GM23338 (cell line): Measurements from ENCODE around the gene HIP1. TPM values are rescaled to one million over a fixed set of nuclear protein-coding genes. Genes with fewer than 3 reads are reported as not detected.

Experiments
- ATAC-seq: fragments of 200-7000 bp; cut with Tn5 transposase; 3 replicates; pipeline ENCODE4 v1.9.1; 2020
- DNase-seq: peaks from one replicate; pipeline ENCODE4 v3.0.0-alpha.2; 2015; ENCODE audit warnings: low spot score
- H2AFZ ChIP-seq: fragments of 200-600 bp; sonication (generic); 2 replicates; pipeline ENCODE4 v1.8.0; 2016; ENCODE audit warnings: antibody characterized with exemption, mild to moderate bottlenecking, moderate library complexity
- H3F3A ChIP-seq: fragments of 200-600 bp; sonication (generic); replicated peaks from 2 replicates; pipeline ENCODE4 v1.8.0; 2017; ENCODE audit warnings: antibody characterized with exemption, mixed run types, low read depth
- H3K27ac ChIP-seq: fragments of 200-600 bp; sonication (generic); 2 replicates; pipeline ENCODE4 v1.6.1; 2016; ENCODE audit warnings: low read depth
- H3K27me3 ChIP-seq: fragments of 200-600 bp; sonication (generic); 2 replicates; pipeline ENCODE4 v1.8.0; 2016; ENCODE audit warnings: mild to moderate bottlenecking, mixed run types, moderate library complexity; ENCODE audit not compliant: insufficient read depth
- H3K36me3 ChIP-seq: fragments of 200-600 bp; sonication (generic); 2 replicates; pipeline ENCODE4 v1.8.0; 2016; ENCODE audit warnings: mild to moderate bottlenecking; ENCODE audit not compliant: insufficient read depth
- H3K4me1 ChIP-seq: fragments of 200-600 bp; sonication (generic); 2 replicates; pipeline ENCODE4 v1.8.0; 2016; ENCODE audit warnings: mild to moderate bottlenecking, moderate library complexity; ENCODE audit not compliant: insufficient read depth
- H3K4me2 ChIP-seq: fragments of 200-600 bp; sonication (generic); 2 replicates; pipeline ENCODE4 v1.7.1; 2017; ENCODE audit warnings: mixed run types
- H3K4me3 ChIP-seq: fragments of 200-600 bp; sonication (generic); 2 replicates; pipeline ENCODE4 v1.6.1; 2016; ENCODE audit warnings: mixed run types
- H3K79me2 ChIP-seq: fragments of 200-600 bp; sonication (generic); replicated peaks from 2 replicates; pipeline ENCODE4 v1.8.0; 2017; ENCODE audit warnings: mild to moderate bottlenecking; ENCODE audit not compliant: insufficient read depth
- H3K9me2 ChIP-seq: fragments of 200-600 bp; sonication (generic); 2 replicates; pipeline ENCODE4 v1.8.0; 2017; ENCODE audit not compliant: insufficient read depth
- H4K20me1 ChIP-seq: fragments of 200-600 bp; sonication (generic); replicated peaks from 2 replicates; pipeline ENCODE4 v1.8.0; 2017; ENCODE audit warnings: mild to moderate bottlenecking; ENCODE audit not compliant: insufficient read depth
- H3K27ac Mint-ChIP-seq: 2 replicates; pipeline ENCODE4 v1.8.0; 2020; ENCODE audit warnings: inconsistent platforms, mild to moderate bottlenecking, moderate library complexity, mixed read lengths
- H3K27me3 Mint-ChIP-seq: 3 replicates; pipeline ENCODE4 v1.8.0; 2022; ENCODE audit warnings: low read depth, mild to moderate bottlenecking, moderate library complexity, mixed read lengths, inconsistent platforms; ENCODE audit not compliant: insufficient read depth, poor library complexity
- H3K36me3 Mint-ChIP-seq: 3 replicates; pipeline ENCODE4 v1.8.0; 2021; ENCODE audit warnings: low read depth, mild to moderate bottlenecking, inconsistent platforms, moderate library complexity, mixed read lengths
- H3K4me1 Mint-ChIP-seq: 3 replicates; pipeline ENCODE4 v1.8.0; 2020; ENCODE audit warnings: mild to moderate bottlenecking, inconsistent platforms, mixed read lengths
- H3K4me3 Mint-ChIP-seq: 3 replicates; pipeline ENCODE4 v1.8.0; 2021; ENCODE audit warnings: moderate library complexity, mild to moderate bottlenecking, inconsistent platforms, mixed read lengths
- H3K9me3 Mint-ChIP-seq: 3 replicates; pipeline ENCODE4 v1.8.0; 2020; ENCODE audit warnings: moderate library complexity, mild to moderate bottlenecking, inconsistent platforms, mixed read lengths
- CREB1 ChIP-seq: fragments of 250-450 bp; sonication (Bioruptor Pico); IDR thresholded peaks from 2 replicates; pipeline ENCODE4 v1.5.0; 2020; ENCODE audit warnings: low read depth, mild to moderate bottlenecking, moderate library complexity
- EZH2 ChIP-seq: fragments of 200-600 bp; sonication (generic); IDR thresholded peaks from one replicate; pipeline ENCODE4 v1.8.0; 2017; ENCODE audit warnings: antibody characterized with exemption, mild to moderate bottlenecking, low read depth; ENCODE audit not compliant: unreplicated experiment
- EZH2phosphoT487 ChIP-seq: fragments of 200-600 bp; sonication (generic); IDR thresholded peaks from one replicate; pipeline ENCODE4 v1.8.1; 2018; ENCODE audit warnings: antibody characterized with exemption; ENCODE audit not compliant: unreplicated experiment
- JUNB ChIP-seq: IDR thresholded peaks from one replicate; pipeline ENCODE4 v1.6.1; 2016; ENCODE audit warnings: antibody characterized with exemption; ENCODE audit not compliant: unreplicated experiment
- NANOG ChIP-seq: IDR thresholded peaks from 2 replicates; pipeline ENCODE4 v1.6.1; 2016; ENCODE audit warnings: antibody characterized with exemption, borderline replicate concordance
- POLR2AphosphoS5 ChIP-seq: IDR thresholded peaks from 2 replicates; pipeline ENCODE4 v1.6.1; 2016; ENCODE audit warnings: antibody characterized with exemption, low read depth
- STAT1 ChIP-seq: IDR thresholded peaks from one replicate; pipeline ENCODE4 v1.6.1; 2016; ENCODE audit warnings: antibody characterized with exemption; ENCODE audit not compliant: unreplicated experiment
- ZNF114 ChIP-seq: fragments of 250-450 bp; sonication (Bioruptor Pico); IDR thresholded peaks from 2 replicates; pipeline ENCODE4 v1.5.0; 2020; ENCODE audit warnings: mild to moderate bottlenecking, moderate library complexity
- ZNF331 ChIP-seq: fragments of 250-450 bp; sonication (Bioruptor Pico); IDR thresholded peaks from 2 replicates; pipeline ENCODE4 v1.5.0; 2020; ENCODE audit warnings: low read depth, mild to moderate bottlenecking, moderate library complexity
- polyA plus RNA-seq: library from polyadenylated mRNA; unstranded; fragments of >200 nt; fragmentation: Nextera tagmentation; extraction: Ambion mirVana; gene quantifications from 2 replicates; pipeline ENCODE4 v1.2.1, GENCODE V29; 2016
- total RNA-seq: library from RNA; depleted of rRNA; stranded (reverse); fragments of >200 nt; shearing (Covaris generic); gene quantifications from 2 replicates; pipeline ENCODE4 v1.2.3, GENCODE V29; 2014
- TF ChIP-seq, protein P1 (sequence below): IDR thresholded peaks from one replicate; pipeline ENCODE4 v1.6.1; 2018; ENCODE audit warnings: antibody characterized with exemption; ENCODE audit not compliant: unreplicated experiment
- TF ChIP-seq, protein P2 (sequence below): fragments of 250-450 bp; sonication (Bioruptor Pico); IDR thresholded peaks from 2 replicates; pipeline ENCODE4 v1.5.0; 2020; ENCODE audit warnings: mild to moderate bottlenecking, moderate library complexity
- TF ChIP-seq, protein P3 (sequence below): IDR thresholded peaks from 2 replicates; pipeline ENCODE4 v1.6.1; 2016; ENCODE audit warnings: antibody characterized with exemption
- TF ChIP-seq, protein P4 (sequence below), 2 experiments: fragments of 200-600 bp in 1 of 2; sonication (generic) in 1 of 2; conservative IDR thresholded peaks; 2 replicates each; pipeline versions ENCODE4 v1.5.1 to v1.6.1; 2016 to 2017; ENCODE audit warnings: antibody characterized with exemption in 2 of 2, low read depth in 2 of 2, mild to moderate bottlenecking in 2 of 2, moderate library complexity in 1 of 2

The HIP1 gene
- total and polyA plus RNA-seq, 2 experiments from 2014 or later: 24.9 to 80.8 TPM

DNA sequence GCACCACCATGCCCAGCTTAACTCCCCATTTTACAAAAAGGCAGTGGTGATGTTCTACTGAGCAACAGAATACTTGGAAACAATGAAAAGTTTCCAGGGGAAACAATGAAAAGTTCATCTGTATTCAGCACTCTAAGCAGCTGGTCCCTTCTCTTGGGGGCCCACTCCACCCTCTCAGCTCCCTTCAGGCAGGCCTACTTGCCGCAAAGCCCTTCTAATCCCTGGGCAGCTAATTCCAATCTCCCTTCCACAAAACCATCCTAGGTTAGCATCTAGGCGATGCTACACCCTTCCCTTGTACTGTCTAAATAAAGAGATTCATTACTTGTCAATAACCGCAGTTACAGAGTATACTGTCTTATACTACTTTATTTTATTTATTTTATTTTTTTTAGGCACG is 167.5 kb downstream of the HIP1 start:
- Histone ChIP-seq H3F3A (no peaks in the 10 kb centered on the region), H2AFZ (no peak overlapping the region), H3K36me3 (peaks cover 32% of the 10 kb centered on the region), H4K20me1 (no peaks in the 10 kb centered on the region), H3K4me1 (no peaks in the 10 kb centered on the region), H3K79me2 (no peaks in the 10 kb centered on the region), H3K4me2 (no peak overlapping the region), H3K4me3 (no peak overlapping the region), H3K9me2 (no peaks in the 10 kb centered on the region), H3K27ac (no peak overlapping the region), H3K27me3 (no peaks in the 10 kb centered on the region)
- no peak overlapping the region for H3K27ac Mint-ChIP-seq
- H3K4me3 Mint-ChIP-seq: no peak overlapping the region
- no peak for ATAC-seq
- H3K36me3 Mint-ChIP-seq: peaks cover 73% of the 10 kb centered on the region
- DNase-seq: no peak
- TF ChIP-seq EZH2 (no peak), ZNF331 (CRISPR knock-in tag) (no peak), STAT1 (no peak), JUNB (no peak), CREB1 (no peak), NANOG (no peak), POLR2AphosphoS5 (no peak), ZNF114 (no peak), EZH2phosphoT487 (no peak)
- TF ChIP-seq, protein P1, sequence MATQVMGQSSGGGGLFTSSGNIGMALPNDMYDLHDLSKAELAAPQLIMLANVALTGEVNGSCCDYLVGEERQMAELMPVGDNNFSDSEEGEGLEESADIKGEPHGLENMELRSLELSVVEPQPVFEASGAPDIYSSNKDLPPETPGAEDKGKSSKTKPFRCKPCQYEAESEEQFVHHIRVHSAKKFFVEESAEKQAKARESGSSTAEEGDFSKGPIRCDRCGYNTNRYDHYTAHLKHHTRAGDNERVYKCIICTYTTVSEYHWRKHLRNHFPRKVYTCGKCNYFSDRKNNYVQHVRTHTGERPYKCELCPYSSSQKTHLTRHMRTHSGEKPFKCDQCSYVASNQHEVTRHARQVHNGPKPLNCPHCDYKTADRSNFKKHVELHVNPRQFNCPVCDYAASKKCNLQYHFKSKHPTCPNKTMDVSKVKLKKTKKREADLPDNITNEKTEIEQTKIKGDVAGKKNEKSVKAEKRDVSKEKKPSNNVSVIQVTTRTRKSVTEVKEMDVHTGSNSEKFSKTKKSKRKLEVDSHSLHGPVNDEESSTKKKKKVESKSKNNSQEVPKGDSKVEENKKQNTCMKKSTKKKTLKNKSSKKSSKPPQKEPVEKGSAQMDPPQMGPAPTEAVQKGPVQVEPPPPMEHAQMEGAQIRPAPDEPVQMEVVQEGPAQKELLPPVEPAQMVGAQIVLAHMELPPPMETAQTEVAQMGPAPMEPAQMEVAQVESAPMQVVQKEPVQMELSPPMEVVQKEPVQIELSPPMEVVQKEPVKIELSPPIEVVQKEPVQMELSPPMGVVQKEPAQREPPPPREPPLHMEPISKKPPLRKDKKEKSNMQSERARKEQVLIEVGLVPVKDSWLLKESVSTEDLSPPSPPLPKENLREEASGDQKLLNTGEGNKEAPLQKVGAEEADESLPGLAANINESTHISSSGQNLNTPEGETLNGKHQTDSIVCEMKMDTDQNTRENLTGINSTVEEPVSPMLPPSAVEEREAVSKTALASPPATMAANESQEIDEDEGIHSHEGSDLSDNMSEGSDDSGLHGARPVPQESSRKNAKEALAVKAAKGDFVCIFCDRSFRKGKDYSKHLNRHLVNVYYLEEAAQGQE: no peak
- TF ChIP-seq, protein P2, sequence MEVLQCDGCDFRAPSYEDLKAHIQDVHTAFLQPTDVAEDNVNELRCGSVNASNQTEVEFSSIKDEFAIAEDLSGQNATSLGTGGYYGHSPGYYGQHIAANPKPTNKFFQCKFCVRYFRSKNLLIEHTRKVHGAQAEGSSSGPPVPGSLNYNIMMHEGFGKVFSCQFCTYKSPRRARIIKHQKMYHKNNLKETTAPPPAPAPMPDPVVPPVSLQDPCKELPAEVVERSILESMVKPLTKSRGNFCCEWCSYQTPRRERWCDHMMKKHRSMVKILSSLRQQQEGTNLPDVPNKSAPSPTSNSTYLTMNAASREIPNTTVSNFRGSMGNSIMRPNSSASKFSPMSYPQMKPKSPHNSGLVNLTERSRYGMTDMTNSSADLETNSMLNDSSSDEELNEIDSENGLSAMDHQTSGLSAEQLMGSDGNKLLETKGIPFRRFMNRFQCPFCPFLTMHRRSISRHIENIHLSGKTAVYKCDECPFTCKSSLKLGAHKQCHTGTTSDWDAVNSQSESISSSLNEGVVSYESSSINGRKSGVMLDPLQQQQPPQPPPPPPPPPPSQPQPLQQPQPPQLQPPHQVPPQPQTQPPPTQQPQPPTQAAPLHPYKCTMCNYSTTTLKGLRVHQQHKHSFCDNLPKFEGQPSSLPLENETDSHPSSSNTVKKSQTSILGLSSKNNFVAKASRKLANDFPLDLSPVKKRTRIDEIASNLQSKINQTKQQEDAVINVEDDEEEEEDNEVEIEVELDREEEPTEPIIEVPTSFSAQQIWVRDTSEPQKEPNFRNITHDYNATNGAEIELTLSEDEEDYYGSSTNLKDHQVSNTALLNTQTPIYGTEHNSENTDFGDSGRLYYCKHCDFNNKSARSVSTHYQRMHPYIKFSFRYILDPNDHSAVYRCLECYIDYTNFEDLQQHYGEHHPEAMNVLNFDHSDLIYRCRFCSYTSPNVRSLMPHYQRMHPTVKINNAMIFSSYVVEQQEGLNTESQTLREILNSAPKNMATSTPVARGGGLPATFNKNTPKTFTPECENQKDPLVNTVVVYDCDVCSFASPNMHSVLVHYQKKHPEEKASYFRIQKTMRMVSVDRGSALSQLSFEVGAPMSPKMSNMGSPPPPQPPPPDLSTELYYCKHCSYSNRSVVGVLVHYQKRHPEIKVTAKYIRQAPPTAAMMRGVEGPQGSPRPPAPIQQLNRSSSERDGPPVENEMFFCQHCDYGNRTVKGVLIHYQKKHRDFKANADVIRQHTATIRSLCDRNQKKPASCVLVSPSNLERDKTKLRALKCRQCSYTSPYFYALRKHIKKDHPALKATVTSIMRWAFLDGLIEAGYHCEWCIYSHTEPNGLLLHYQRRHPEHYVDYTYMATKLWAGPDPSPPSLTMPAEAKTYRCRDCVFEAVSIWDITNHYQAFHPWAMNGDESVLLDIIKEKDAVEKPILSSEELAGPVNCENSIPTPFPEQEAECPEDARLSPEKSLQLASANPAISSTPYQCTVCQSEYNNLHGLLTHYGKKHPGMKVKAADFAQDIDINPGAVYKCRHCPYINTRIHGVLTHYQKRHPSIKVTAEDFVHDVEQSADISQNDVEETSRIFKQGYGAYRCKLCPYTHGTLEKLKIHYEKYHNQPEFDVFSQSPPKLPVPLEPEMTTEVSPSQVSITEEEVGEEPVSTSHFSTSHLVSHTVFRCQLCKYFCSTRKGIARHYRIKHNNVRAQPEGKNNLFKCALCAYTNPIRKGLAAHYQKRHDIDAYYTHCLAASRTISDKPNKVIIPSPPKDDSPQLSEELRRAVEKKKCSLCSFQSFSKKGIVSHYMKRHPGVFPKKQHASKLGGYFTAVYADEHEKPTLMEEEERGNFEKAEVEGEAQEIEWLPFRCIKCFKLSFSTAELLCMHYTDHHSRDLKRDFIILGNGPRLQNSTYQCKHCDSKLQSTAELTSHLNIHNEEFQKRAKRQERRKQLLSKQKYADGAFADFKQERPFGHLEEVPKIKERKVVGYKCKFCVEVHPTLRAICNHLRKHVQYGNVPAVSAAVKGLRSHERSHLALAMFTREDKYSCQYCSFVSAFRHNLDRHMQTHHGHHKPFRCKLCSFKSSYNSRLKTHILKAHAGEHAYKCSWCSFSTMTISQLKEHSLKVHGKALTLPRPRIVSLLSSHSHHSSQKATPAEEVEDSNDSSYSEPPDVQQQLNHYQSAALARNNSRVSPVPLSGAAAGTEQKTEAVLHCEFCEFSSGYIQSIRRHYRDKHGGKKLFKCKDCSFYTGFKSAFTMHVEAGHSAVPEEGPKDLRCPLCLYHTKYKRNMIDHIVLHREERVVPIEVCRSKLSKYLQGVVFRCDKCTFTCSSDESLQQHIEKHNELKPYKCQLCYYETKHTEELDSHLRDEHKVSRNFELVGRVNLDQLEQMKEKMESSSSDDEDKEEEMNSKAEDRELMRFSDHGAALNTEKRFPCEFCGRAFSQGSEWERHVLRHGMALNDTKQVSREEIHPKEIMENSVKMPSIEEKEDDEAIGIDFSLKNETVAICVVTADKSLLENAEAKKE (CRISPR knock-in tag): no peak
- TF ChIP-seq, protein P3, sequence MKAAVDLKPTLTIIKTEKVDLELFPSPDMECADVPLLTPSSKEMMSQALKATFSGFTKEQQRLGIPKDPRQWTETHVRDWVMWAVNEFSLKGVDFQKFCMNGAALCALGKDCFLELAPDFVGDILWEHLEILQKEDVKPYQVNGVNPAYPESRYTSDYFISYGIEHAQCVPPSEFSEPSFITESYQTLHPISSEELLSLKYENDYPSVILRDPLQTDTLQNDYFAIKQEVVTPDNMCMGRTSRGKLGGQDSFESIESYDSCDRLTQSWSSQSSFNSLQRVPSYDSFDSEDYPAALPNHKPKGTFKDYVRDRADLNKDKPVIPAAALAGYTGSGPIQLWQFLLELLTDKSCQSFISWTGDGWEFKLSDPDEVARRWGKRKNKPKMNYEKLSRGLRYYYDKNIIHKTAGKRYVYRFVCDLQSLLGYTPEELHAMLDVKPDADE: no peak
- TF ChIP-seq, protein P4, sequence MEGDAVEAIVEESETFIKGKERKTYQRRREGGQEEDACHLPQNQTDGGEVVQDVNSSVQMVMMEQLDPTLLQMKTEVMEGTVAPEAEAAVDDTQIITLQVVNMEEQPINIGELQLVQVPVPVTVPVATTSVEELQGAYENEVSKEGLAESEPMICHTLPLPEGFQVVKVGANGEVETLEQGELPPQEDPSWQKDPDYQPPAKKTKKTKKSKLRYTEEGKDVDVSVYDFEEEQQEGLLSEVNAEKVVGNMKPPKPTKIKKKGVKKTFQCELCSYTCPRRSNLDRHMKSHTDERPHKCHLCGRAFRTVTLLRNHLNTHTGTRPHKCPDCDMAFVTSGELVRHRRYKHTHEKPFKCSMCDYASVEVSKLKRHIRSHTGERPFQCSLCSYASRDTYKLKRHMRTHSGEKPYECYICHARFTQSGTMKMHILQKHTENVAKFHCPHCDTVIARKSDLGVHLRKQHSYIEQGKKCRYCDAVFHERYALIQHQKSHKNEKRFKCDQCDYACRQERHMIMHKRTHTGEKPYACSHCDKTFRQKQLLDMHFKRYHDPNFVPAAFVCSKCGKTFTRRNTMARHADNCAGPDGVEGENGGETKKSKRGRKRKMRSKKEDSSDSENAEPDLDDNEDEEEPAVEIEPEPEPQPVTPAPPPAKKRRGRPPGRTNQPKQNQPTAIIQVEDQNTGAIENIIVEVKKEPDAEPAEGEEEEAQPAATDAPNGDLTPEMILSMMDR (conservative IDR thresholded peaks at IDR 0.05; ENCODE audit: low read depth in 2 of 2): no peak
- H3K9me3 Mint-ChIP-seq: no peaks in the 10 kb centered on the region
- H3K4me1 Mint-ChIP-seq: no peaks in the 10 kb centered on the region
- peaks cover 8% of the 10 kb centered on the region for H3K27me3 Mint-ChIP-seq
